OCI-LY3 (cell line): ENCODE results near the gene PRKCE.

Source experiments
- CTCF ChIP-seq: fragments of 200-600, 300-600 bp; sonication (generic); IDR thresholded peaks from 2 replicates; pipeline ENCODE4 v1.5.1; 2014; ENCODE audit warnings: antibody characterized with exemption, low read length, low read depth
- EZH2phosphoT487 ChIP-seq: fragments of 200-600 bp; shearing (Covaris generic); IDR thresholded peaks from 2 replicates; pipeline ENCODE4 v1.6.1; 2018; ENCODE audit warnings: antibody characterized with exemption, mixed run types, low read depth

- TF ChIP-seq CTCF (no peak), EZH2phosphoT487 (no peak)
Observed at GRCh38 chr2:46173636-46174250, 522.3 kb downstream of the PRKCE start.
